CD4-positive, alpha-beta T cell (primary cell): ENCODE measurements around the gene C22orf31. TPM values are rescaled to one million over a fixed set of nuclear protein-coding genes. Genes with fewer than 3 reads are reported as not detected.

ENCODE experiments used
- ATAC-seq: fragments of 200-7000 bp; cut with Tn5 transposase; one replicate; pipeline ENCODE4 v1.10.0; 2022; ENCODE audit warnings: mild to moderate bottlenecking; ENCODE audit not compliant: poor library complexity
- CTCF ChIA-PET: fragments of 350-600 bp; sonication (Branson Sonifier 250); formaldehyde crosslinking; loops from one replicate; lab custom pipeline; 2021; ENCODE audit warnings: antibody characterized with exemption, inconsistent platforms; lab: Charles Lee
- POLR2A ChIA-PET: fragments of 350-600 bp; sonication (Branson Sonifier 250); formaldehyde crosslinking; loops from one replicate; lab custom pipeline; 2021; ENCODE audit warnings: antibody characterized with exemption, inconsistent platforms; lab: Charles Lee
- DNase-seq, 14 experiments: peaks; one replicate each; pipeline ENCODE4 v3.0.0-alpha.2; 2013 to 2020; ENCODE audit warnings: mixed read lengths in 2 of 14
- H3K27ac ChIP-seq, 2 donors: one replicate each; pipeline versions ENCODE4 v1.5.1 to v1.7.0; 2013; ENCODE audit warnings: low read length in 2 of 2, low read depth in 1 of 2, mild to moderate bottlenecking in 1 of 2
- H3K27me3 ChIP-seq, 2 experiments: 1 replicate in 1 of 2; 2 replicates in 1 of 2; pipeline versions ENCODE4 v1.6.1 to v1.7.0; 2013; ENCODE audit warnings: low read length in 2 of 2, control low read depth in 1 of 2, mild to moderate bottlenecking in 1 of 2, moderate library complexity in 1 of 2; ENCODE audit not compliant: insufficient read depth in 2 of 2, control insufficient read depth in 1 of 2
- H3K36me3 ChIP-seq: one replicate; pipeline ENCODE4 v1.6.1; 2013; ENCODE audit warnings: low read length, control low read depth; ENCODE audit not compliant: insufficient read depth
- H3K4me1 ChIP-seq: one replicate; pipeline ENCODE4 v1.6.1; 2013; ENCODE audit warnings: low read length, control low read depth; ENCODE audit not compliant: insufficient read depth
- H3K4me3 ChIP-seq: one replicate; pipeline ENCODE4 v1.5.1; 2013; ENCODE audit warnings: mild to moderate bottlenecking, low read length, moderate library complexity
- H3K9me3 ChIP-seq, 2 experiments: 1 replicate in 1 of 2; 2 replicates in 1 of 2; pipeline versions ENCODE4 v1.6.1 to v1.7.0; 2013; ENCODE audit warnings: low read length in 2 of 2, mild to moderate bottlenecking in 2 of 2, control low read depth in 1 of 2, moderate library complexity in 1 of 2; ENCODE audit not compliant: control insufficient read depth in 1 of 2, insufficient read depth in 1 of 2
- H3K27ac Mint-ChIP-seq: one replicate; pipeline ENCODE4 v1.8.0; 2020; ENCODE audit warnings: mixed read lengths
- H3K27me3 Mint-ChIP-seq: one replicate; pipeline ENCODE4 v1.8.0; 2021; ENCODE audit warnings: mixed read lengths
- H3K36me3 Mint-ChIP-seq: one replicate; pipeline ENCODE4 v1.8.0; 2021; ENCODE audit warnings: low read depth, mixed read lengths
- H3K4me1 Mint-ChIP-seq: one replicate; pipeline ENCODE4 v1.8.0; 2021; ENCODE audit warnings: low read depth, mixed read lengths
- H3K4me3 Mint-ChIP-seq: one replicate; pipeline ENCODE4 v1.8.0; 2020; ENCODE audit warnings: mild to moderate bottlenecking, mixed read lengths
- H3K9me3 Mint-ChIP-seq: one replicate; pipeline ENCODE4 v1.8.0; 2020; ENCODE audit warnings: mixed read lengths
- intact Hi-C, 2 experiments: fragments of 100-400 bp; cut with DNase I in 1 of 2; cut with micrococcal nuclease in 1 of 2; formaldehyde crosslinking; loops; one replicate each; pipeline versions ENCODE4 v1.15.1 to v1.9.0; 2023 to 2025; cut with DNase I, micrococcal nuclease
- total RNA-seq, 174 experiments: library from RNA in 2 of 174; stranded (reverse) in 2 of 174; gene quantifications; one replicate each; pipeline ENCODE4 v1.2.3 and lab custom pipeline; 2021 to 2026
- TF ChIP-seq, protein P1 (sequence below): fragments of 200-600 bp; IDR thresholded peaks from one replicate; pipeline ENCODE4 v1.8.0; 2022; ENCODE audit warnings: antibody characterized with exemption, mild to moderate bottlenecking

Gene C22orf31
- total RNA-seq, 2 experiments from 2014 or later = not detected

DNA sequence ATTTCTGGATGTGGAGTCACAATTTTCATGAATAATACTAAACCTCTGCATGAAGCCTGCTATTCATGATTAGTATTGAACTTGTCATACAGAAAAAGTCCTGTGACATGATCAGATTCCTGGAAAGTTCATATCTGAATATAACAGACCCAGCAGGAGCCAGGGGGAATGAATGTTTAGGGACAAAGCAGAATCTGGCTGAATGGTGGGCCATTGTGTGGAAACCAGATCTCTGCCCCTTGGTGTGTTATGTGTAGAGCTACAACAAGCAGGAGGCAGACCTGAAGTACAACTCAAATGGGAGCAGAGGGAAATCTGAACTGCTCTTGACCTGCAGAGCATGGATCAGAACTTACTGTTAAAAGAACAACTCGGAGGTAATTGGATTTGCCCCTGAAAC is 41.5 kb upstream of the C22orf31 start:
- ATAC-seq (no peak), DNase-seq (no peak)
- H3K27me3 ChIP-seq = peaks cover 3 to 7% of the 10 kb centered on the region in 2 experiments
- intact Hi-C loops = no loop called here
- H3K4me1 ChIP-seq = no peaks in the 10 kb centered on the region
- Mint-ChIP-seq H3K27me3 (no peaks in the 10 kb centered on the region), H3K9me3 (no peaks in the 10 kb centered on the region), H3K4me1 (no peaks in the 10 kb centered on the region), H3K4me3 (no peak overlapping the region), H3K27ac (no peak overlapping the region), H3K36me3 (no peaks in the 10 kb centered on the region)
- POLR2A ChIA-PET = no interaction called here
- H3K4me3 ChIP-seq = no peak overlapping the region
- CTCF ChIA-PET = no interaction called here
- no peak overlapping the region for H3K27ac ChIP-seq
- no peaks in the 10 kb centered on the region for H3K36me3 ChIP-seq
- H3K9me3 ChIP-seq = no peaks in the 10 kb centered on the region
- TF ChIP-seq, protein P1, sequence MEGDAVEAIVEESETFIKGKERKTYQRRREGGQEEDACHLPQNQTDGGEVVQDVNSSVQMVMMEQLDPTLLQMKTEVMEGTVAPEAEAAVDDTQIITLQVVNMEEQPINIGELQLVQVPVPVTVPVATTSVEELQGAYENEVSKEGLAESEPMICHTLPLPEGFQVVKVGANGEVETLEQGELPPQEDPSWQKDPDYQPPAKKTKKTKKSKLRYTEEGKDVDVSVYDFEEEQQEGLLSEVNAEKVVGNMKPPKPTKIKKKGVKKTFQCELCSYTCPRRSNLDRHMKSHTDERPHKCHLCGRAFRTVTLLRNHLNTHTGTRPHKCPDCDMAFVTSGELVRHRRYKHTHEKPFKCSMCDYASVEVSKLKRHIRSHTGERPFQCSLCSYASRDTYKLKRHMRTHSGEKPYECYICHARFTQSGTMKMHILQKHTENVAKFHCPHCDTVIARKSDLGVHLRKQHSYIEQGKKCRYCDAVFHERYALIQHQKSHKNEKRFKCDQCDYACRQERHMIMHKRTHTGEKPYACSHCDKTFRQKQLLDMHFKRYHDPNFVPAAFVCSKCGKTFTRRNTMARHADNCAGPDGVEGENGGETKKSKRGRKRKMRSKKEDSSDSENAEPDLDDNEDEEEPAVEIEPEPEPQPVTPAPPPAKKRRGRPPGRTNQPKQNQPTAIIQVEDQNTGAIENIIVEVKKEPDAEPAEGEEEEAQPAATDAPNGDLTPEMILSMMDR = no peak

DNA sequence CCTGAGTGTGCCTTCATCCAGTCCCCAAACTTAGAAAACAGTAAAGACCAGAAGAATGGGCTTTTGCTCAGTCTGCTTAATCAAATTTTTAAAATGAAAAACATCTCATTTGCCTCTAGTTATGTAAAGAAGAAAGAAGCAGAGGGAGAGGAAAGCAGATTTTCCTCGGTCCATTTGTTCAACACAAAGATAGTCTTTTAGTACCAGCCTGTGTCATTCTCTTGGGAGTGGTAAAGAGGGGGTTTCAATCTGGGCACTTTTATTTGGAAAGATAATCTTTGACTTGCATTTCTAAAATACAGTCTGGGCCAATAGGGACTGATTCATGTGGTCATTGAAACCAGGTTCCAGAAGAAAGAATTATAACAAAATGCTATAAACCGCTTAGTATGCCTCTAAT is 40.7 kb upstream of the C22orf31 start:
- ChIA-PET CTCF (no interaction called here), POLR2A (no interaction called here)
- Histone ChIP-seq H3K36me3 (no peaks in the 10 kb centered on the region), H3K4me3 (no peak overlapping the region), H3K4me1 (no peaks in the 10 kb centered on the region), H3K27ac (no peak overlapping the region), H3K27me3 (peaks cover 3 to 7% of the 10 kb centered on the region in 2 experiments), H3K9me3 (no peaks in the 10 kb centered on the region)
- Mint-ChIP-seq H3K4me3 (no peak overlapping the region), H3K36me3 (no peaks in the 10 kb centered on the region), H3K4me1 (no peaks in the 10 kb centered on the region), H3K27me3 (no peaks in the 10 kb centered on the region), H3K27ac (no peak overlapping the region), H3K9me3 (no peaks in the 10 kb centered on the region)
- intact Hi-C loops = no loop called here
- DNase-seq (no peak), ATAC-seq (no peak)
- TF ChIP-seq, protein P1 = no peak

DNA sequence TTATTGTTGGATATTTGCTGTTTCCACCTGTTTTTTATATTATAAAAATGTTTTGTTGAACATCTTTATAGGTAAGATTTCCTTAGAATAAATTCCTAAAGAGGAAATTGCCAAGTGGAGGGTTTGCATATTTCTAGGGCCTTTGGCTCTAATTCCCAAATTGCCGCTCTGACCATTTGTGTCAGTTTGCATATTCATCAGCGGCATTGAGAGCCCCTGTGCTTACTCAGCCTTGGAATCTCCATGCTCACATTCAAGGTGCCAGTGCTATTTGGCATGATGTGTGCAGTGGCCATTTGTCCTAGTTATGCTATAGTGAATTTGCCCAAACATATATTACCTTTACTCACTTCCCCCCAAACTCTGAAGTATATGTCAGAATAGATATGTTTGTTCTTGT is 36.7 kb upstream of the C22orf31 start:
- Mint-ChIP-seq H3K27ac (no peak overlapping the region), H3K4me3 (no peak overlapping the region), H3K27me3 (no peaks in the 10 kb centered on the region), H3K4me1 (no peaks in the 10 kb centered on the region), H3K36me3 (no peaks in the 10 kb centered on the region), H3K9me3 (no peaks in the 10 kb centered on the region)
- no peak overlapping the region for H3K4me3 ChIP-seq
- ChIA-PET POLR2A (no interaction called here), CTCF (no interaction called here)
- DNase-seq (no peak), ATAC-seq (no peak)
- no peak overlapping the region for H3K27ac ChIP-seq
- H3K4me1 ChIP-seq = no peaks in the 10 kb centered on the region
- H3K9me3 ChIP-seq = no peaks in the 10 kb centered on the region
- H3K36me3 ChIP-seq = no peaks in the 10 kb centered on the region
- H3K27me3 ChIP-seq = no peaks in the 10 kb centered on the region
- intact Hi-C loops = no loop called here
- TF ChIP-seq, protein P1 = no peak
